NCI-H146 (cell line): ENCODE results near the gene ACADSB.

Experiments
- DNase-seq: peaks from one replicate; lab custom pipeline; 2025; lab: John Stamatoyannopoulos, UW

Gene ACADSB

DNA sequence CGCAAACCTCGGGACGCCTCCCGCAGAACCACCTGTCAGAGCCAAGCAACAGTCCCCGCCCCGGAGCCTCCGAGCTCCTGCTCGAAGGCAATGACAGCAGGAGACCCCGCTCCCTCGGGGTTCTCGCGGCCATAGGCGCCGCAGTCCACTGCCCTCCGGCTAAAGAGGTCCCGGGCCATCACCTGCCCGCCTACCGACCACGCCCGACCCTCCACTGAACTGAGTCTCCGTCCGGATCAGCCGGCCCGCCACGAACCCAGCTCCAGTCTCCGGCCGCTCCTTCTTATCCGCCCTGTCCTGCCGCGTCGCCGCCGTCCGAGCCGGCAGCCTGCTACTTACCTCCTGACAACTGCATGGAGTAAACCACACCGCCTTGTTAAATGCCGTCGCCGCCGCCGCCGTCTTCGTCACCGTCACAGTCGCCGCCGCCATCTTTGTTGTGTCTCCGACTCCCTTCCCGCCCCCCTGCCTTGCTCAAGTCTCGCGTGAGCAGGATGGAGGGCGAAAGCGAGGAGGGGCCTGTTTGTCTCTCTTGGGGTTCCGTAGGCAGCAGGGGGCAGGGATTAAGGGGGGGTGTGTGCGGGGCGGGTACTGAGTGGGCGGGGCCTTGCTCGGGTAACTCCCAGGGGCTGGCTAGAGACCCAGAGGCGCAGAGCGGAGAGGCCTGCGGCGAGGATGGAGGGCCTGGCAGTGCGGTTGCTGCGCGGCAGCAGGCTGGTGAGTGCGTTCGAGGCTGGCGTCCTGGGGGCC lies at the start of gene ACADSB, which contains the start of gene IKZF5:
Gene ACADSB, plus strand, starts transcription at position 652 of the 750 bp plus-strand sequence. Its CDS starts 24 bp downstream, at position 676.
Gene IKZF5, minus strand, starts transcription at position 441 of the 750 bp plus-strand sequence. CDS start 10,170 bp downstream, outside the sequence.
- DNase-seq, result peak; percentile 99

DNA sequence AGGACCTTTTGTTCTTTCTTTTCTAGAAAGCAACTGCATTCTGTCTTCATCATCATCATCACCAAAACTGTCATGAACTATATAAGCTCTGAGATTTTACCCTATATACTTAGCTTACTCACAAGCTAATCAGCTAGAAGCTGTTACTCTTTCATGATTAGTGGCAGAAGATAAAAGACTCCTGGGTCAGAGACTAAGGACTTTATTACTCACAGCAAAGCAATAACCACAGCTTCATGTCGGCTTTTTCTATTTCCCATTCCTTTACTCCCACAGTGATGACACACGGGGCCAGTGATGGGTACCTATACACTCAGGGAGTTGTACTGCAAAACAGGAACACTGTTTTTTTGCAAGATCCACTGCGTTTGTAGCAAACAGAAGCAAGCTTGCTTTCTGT lies 46.4 kb upstream of the ACADSB start:
- DNase-seq, result no peak

GRCh38 chr10:122966879-122967278 lies 41.9 kb upstream of the ACADSB start:
- no peak for DNase-seq

- no peak for DNase-seq
Measured at GRCh38 chr10:122968698-122969097, 40.1 kb upstream of the ACADSB start.

DNA sequence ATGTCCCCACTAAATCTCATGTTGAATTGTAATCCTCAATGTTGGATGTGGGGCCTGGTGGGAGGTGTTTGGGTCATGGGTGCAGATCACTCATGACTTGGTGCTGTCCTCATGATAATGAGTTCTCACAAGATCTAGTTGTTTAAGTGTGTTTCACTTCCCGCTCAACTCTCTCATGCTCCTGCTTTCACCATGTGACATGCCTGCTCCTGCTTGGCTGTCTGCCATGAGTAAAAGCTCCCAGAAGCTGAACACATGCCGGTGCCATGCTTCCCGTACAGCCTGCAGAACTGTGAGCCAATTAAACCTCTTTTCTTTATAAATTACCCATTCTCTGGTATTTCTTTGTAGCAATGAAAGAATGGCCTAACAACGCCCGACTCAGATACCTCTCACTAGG lies 34.8 kb upstream of the ACADSB start:
- DNase-seq, result no peak

DNA sequence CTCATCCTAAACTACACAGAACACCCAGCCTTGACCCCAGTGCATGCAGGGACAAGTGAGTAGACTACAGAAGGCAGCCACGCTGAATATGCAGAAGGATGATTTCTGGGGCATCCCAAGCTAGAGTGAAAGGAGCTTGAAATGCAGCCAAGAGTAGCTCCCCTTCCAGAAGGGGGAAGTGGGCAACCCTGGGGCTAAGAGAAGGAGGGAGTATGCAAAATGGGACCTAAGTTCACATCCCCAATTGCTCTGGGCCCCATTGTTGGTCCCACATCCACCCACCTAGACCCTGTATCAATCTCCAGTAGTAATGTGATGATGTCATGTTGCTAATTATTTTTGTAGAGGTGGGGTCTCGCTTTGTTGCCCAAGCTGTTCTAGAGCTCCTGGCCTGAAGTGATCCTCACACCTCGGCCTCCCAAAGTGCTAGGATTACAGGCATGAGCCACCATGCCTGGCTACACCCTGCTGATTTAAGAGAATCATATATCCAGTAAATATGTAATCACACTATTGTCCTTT lies 34.2 kb upstream of the ACADSB start:
- DNase-seq, result peak; percentile 9

DNA sequence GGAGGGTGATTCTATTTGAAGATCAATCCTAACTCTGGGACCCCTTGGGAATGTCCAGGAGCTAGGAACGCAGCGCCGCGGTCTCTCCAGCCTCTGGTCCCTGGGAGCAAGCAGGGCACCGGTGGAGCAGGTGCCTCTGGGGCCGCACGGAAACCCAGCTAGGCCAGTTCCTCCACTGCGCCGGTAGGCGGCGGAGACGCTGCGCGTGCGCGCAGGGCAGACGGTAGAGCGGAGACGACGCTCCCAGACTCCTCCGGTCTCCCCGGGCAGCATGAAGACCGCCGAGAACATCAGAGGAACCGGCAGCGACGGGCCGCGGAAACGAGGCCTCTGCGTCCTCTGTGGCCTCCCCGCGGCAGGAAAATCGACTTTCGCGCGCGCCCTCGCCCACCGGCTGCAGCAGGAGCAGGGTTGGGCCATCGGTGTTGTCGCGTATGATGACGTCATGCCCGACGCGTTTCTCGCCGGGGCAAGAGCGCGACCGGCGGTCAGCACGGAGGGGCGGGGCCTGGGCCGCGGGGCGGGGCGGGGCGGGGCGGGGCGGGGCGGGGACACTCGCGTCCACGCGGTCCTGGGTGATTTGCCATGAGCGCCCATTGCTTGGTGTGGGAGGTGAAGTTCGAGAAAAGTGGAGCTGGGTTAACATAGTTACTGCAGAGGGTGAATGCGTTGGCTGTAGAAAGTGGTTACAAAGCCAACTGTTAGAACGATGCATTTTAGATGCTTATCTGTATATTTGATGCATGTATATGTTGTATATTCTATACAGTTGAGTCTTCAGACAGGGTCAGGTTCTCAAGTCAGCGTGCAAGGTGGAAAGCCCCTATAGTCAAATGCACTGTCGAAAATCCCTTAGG lies 28.4 kb upstream of the ACADSB start, which contains the start of gene PSTK:
Gene PSTK, plus strand, starts transcription at position 193 of the 857 bp plus-strand sequence. Its CDS starts 79 bp downstream, at position 272.
- peak; percentile 90 for DNase-seq

GRCh38 chr10:122981066-122981464 lies 27.7 kb upstream of the ACADSB start:
- peak; percentile 20 for DNase-seq

DNA sequence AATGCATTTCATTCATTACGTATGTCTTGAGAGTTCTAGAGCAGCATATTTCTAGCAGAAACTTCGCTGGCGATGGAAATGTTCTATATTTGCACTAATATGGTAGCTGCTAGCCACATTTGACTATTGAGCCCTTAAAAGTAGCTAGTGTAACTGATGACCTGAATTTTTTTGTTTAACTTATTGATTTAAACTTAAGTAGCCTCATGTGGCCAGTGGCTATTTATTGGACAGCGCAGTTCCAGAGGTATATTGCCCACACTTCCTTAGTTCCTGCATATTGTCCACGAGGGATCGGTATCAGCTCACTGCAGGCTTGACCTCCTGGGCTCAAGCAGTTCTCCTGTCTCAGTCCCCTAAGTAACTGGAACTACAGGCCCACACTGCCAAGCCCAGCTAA lies 24.9 kb upstream of the ACADSB start:
- DNase-seq, result no peak

GRCh38 chr10:122984708-122985107 lies 24.1 kb upstream of the ACADSB start:
- no peak for DNase-seq

DNA sequence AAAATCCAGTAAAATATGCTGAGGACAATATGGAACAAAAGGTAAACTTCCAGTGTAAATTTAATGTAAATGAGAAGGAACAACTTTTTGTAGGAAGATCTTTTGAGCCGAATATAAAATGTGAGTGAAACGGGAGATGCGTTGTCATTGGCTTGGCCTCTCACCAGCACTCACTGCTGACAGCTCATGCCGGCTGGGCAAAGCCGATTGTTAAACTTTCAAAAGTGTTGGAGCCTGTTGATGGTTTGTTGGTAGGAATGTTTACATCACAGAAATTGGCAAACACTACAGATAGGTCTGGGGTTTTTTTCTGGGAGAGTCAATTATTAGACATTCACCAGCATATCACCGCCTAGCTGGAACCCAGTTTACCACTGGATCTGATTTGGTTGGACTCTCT lies 22.5 kb upstream of the ACADSB start:
- DNase-seq, result no peak

DNA sequence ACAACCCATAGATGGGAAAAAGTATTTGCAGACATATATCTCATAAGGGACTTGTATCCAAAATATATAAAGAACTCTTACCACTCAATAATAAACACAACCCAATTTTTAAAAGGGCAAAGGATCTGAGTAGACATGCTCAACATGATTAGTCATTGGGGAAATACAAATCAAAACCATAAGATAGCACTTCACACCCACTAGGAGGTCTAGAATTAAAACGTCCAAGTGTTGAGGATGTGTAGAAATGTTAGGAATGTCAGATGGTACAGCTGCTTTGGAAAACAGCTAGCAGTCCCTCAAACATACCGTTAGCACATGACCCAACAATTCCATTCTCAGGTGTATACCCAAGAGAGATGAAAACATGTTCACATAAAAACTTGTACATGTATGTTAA lies 20.3 kb upstream of the ACADSB start:
- no peak for DNase-seq

GRCh38 chr10:122990278-122990677 lies 18.5 kb upstream of the ACADSB start:
- DNase-seq, result no peak

- DNase-seq, result no peak
Measured at GRCh38 chr10:122992031-122992585, 16.7 kb upstream of the ACADSB start.

- DNase-seq, result no peak
Measured at GRCh38 chr10:122993797-122994336, 14.9 kb upstream of the ACADSB start.

DNA sequence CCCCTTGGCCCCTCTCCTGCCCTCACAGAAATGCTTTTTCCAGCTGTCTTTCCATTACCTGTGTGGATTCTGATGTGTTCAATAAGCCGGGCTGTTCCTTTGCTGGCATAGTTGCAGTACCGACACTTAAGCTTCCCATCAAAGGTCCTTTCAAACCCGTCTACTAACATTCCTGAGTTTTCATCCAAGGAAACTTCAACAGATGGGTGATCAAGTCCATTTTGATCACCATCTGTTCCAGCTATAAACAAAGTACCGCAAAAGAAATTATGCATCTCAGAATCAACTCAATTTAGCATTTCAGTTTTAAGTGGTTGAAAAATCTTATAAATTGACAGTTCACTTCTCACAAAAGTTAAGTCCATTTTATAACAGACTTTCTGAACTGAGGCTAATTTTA lies 12.9 kb upstream of the ACADSB start:
- no peak for DNase-seq

DNA sequence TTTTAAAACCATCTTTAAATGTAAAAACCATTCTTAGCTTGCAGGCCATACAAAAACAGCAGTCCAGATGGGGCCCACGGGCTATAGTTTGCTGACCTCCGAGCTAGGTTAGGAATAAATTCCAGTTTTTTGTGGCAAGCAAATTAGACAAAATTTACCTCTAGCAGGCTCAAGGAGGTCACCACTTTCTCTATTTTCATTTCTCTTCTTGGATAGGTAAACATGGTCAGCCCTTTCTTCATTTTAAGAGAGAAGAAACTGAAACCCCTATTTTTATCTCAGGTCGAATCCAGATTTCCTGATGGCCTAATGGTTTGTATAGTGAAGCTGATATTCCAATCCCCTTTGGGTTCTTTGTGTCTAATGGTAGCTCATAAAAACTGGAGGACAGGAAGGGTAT lies 10.9 kb upstream of the ACADSB start:
- no peak for DNase-seq

- no peak for DNase-seq
Measured at GRCh38 chr10:122998360-122998917, 10.4 kb upstream of the ACADSB start.

- DNase-seq, result no peak
Measured at GRCh38 chr10:122998934-122999333, 9.9 kb upstream of the ACADSB start.

DNA sequence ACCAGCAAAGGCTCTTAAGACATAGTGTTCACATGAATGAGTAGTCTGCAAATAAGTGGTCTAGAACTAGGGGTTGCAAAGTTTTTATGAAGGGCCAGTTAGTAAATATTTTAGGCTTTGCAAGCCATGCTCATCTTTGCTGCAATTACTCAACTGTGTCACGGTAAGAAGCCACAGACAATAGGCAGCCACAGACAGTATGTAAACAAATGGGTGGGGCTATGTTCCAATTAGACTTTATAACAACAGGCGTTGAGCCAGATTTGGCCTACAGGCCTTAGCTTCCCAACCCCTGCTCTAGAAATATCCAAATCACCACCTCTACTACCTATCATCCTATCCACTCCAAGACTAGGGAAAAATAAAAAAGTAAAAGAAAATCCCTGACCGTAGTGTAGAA lies 9.5 kb upstream of the ACADSB start:
- DNase-seq, result peak; percentile 10

GRCh38 chr10:123000155-123000554 lies 8.7 kb upstream of the ACADSB start:
- no peak for DNase-seq

GRCh38 chr10:123001370-123001769 lies 7.4 kb upstream of the ACADSB start:
- no peak for DNase-seq
